ENCODE data around the gene CNOT6L. TPM values are rescaled to one million over a fixed set of nuclear protein-coding genes. Genes with fewer than 3 reads are reported as not detected.

Gene CNOT6L
- total RNA-seq, 1 experiment from 2014 or later = 14.5 TPM

GRCh38 chr4:77692847-77693432 is 126.2 kb downstream of the CNOT6L start:
- H3K27ac Mint-ChIP-seq = no peak overlapping the region; a peak in 1 of 7 replicates
- Histone ChIP-seq H2BK5ac (ENCODE audit: insufficient read length, low read length) (no peak overlapping the region), H3K27me3 (ENCODE audit: insufficient read depth, low read length) (no peaks in the 10 kb centered on the region), H4K5ac (ENCODE audit: insufficient read length, low read depth, low read length) (no peak overlapping the region), H3K9me3 (ENCODE audit: control insufficient read depth, low read depth, low read length) (no peaks in the 10 kb centered on the region), H3K23ac (ENCODE audit: insufficient read length, low read depth, low read length) (no peak overlapping the region), H3K4me1 (ENCODE audit: insufficient read depth, low read length) (peaks cover 4% of the 10 kb centered on the region), H3T11ph (ENCODE audit: low read length) (no peak overlapping the region), H2AFZ (ENCODE audit: low read length) (no peak overlapping the region), H3K4ac (ENCODE audit: low read depth, low read length) (no peak overlapping the region), H3K79me2 (ENCODE audit: insufficient read depth, low read length) (no peaks in the 10 kb centered on the region), H3K4me2 (ENCODE audit: insufficient read depth, insufficient read length, low read length) (no peak overlapping the region), H3K27ac (ENCODE audit: insufficient read length, low read depth, low read length) (no peak overlapping the region), H2BK12ac (ENCODE audit: insufficient read length, low read depth, low read length) (no peak overlapping the region), H3K56ac (ENCODE audit: insufficient read length, low read depth, low read length) (no peak overlapping the region), H3K23me2 (ENCODE audit: insufficient read length, low read depth, low read length, poor library complexity, severe bottlenecking) (no peaks in the 10 kb centered on the region), H4K20me1 (ENCODE audit: control insufficient read depth, insufficient read depth, insufficient read length) (no peaks in the 10 kb centered on the region), H3K79me1 (ENCODE audit: insufficient read depth, low read depth, low read length, poor library complexity, severe bottlenecking) (no peaks in the 10 kb centered on the region), H2BK15ac (ENCODE audit: low read depth, low read length) (no peak overlapping the region), H2BK20ac (ENCODE audit: low read depth, low read length, poor library complexity, severe bottlenecking) (no peak overlapping the region), H3K14ac (ENCODE audit: insufficient read depth, low read length) (no peak overlapping the region), H2BK120ac (ENCODE audit: low read depth, low read length, poor library complexity, severe bottlenecking) (no peak overlapping the region), H3K18ac (ENCODE audit: insufficient read length, low read depth, low read length) (no peak overlapping the region), H4K91ac (ENCODE audit: insufficient read length, low read depth, low read length) (no peak overlapping the region), H2AK5ac (ENCODE audit: insufficient read length, low read length) (no peak overlapping the region), H3K9ac (ENCODE audit: extremely low read depth, insufficient read length, low read length) (no peak overlapping the region), H4K8ac (replicated peaks; ENCODE audit: insufficient read length, low read depth, low read length) (no peak overlapping the region)
- no peak overlapping the region for H3K4me3 Mint-ChIP-seq
- no peaks in the 10 kb centered on the region for H3K9me3 Mint-ChIP-seq
- no peaks in the 10 kb centered on the region for H3K36me3 Mint-ChIP-seq (ENCODE audit: insufficient read depth in 1 of 3, low read depth in 3 of 3)
- no CpG with 5 or more reads among the region's 5 CpGs for WGBS (ENCODE audit: extremely low coverage, insufficient read length, low lambda C conversion rate)
- DNase-seq = no peak
- TF ChIP-seq CTCF (conservative IDR thresholded peaks at IDR 0.05) = no peak
- no peaks in the 10 kb centered on the region for H3K27me3 Mint-ChIP-seq (ENCODE audit: low read depth)
- H3K4me1 Mint-ChIP-seq = peaks cover 6 to 8% of the 10 kb centered on the region in 2 experiments

Data from H9 (cell line).